ENCODE results near the gene GPHN. TPM values are rescaled to one million over a fixed set of nuclear protein-coding genes. Genes with fewer than 3 reads are reported as not detected.

The GPHN gene
- total RNA-seq, 1 experiment from 2014 or later: 11.3 TPM

DNA sequence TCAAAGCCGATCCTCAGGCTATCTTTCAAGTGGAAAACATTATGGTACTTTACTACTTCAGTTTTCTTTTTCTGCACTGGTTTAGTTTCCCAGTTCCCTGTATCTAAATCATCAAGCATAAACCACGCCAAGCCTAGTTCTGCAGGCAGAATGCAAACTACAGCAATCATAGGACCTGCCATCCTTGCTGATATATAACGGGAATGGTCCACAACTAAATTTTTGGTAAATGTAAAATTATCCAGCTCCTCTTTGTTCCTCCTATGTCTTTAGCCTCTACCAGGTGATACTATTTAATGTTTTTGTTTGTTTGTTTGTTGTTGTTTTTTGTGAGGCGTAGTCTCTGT, 714.0 kb downstream of the GPHN start:
- Mint-ChIP-seq H3K27ac (ENCODE audit: unreplicated experiment) (no peak overlapping the region), H3K27me3 (ENCODE audit: insufficient read depth, unreplicated experiment) (no peaks in the 10 kb centered on the region), H3K36me3 (ENCODE audit: insufficient read depth, unreplicated experiment) (no peaks in the 10 kb centered on the region), H3K4me3 (ENCODE audit: unreplicated experiment) (no peak overlapping the region), H3K9me3 (ENCODE audit: unreplicated experiment) (no peaks in the 10 kb centered on the region), H3K4me1 (ENCODE audit: low read depth, unreplicated experiment) (no peaks in the 10 kb centered on the region)
- H3K27me3 ChIP-seq (replicated peaks; ENCODE audit: control insufficient read depth, insufficient read depth, low read length): no peaks in the 10 kb centered on the region; the same call in 1 of the 2 replicates
- ChIA-PET CTCF (no interaction called here), POLR2A (no interaction called here)
- no peaks in the 10 kb centered on the region for H3K9me3 ChIP-seq
- TF ChIP-seq, protein P1, sequence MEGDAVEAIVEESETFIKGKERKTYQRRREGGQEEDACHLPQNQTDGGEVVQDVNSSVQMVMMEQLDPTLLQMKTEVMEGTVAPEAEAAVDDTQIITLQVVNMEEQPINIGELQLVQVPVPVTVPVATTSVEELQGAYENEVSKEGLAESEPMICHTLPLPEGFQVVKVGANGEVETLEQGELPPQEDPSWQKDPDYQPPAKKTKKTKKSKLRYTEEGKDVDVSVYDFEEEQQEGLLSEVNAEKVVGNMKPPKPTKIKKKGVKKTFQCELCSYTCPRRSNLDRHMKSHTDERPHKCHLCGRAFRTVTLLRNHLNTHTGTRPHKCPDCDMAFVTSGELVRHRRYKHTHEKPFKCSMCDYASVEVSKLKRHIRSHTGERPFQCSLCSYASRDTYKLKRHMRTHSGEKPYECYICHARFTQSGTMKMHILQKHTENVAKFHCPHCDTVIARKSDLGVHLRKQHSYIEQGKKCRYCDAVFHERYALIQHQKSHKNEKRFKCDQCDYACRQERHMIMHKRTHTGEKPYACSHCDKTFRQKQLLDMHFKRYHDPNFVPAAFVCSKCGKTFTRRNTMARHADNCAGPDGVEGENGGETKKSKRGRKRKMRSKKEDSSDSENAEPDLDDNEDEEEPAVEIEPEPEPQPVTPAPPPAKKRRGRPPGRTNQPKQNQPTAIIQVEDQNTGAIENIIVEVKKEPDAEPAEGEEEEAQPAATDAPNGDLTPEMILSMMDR (IDR thresholded peaks at IDR 0.05; ENCODE audit: insufficient read depth in 1 of 2, low read depth in 1 of 2, low read length in 1 of 2, severe bottlenecking in 1 of 2, unreplicated experiment in 1 of 2): no peak
- no peak for DNase-seq
- intact Hi-C loops (cut with micrococcal nuclease; ENCODE audit: unreplicated experiment): no loop called here
- no peak overlapping the region for H3K4me3 ChIP-seq (ENCODE audit: low read depth, low read length)
- H3K4me1 ChIP-seq: peaks cover 8% of the 10 kb centered on the region; the same call in 1 of the 2 replicates
- BruUV-seq (replicated peaks): no TSS peak
- no peaks in the 10 kb centered on the region for H3K36me3 ChIP-seq (ENCODE audit: control insufficient read depth, insufficient read depth, low read length)

DNA sequence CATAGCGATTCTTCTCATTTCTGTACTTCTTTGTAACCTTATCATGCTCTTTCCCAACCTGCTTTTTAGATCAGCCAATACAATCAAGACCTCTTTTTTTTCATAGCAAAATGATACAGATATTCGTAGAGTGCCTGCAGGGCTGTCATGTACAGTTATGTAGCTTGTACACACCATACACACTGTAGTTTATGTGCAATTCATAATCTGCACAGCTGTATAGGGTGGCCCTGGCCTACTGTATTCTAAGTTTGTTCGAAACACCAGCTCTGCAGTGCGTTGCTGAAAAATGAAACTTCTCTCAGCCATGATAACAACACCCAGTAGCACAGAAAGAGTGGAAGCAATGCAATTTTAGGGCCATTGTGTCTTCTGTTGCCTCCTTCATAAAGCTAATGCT, 717.6 kb downstream of the GPHN start:
- H3K36me3 Mint-ChIP-seq (ENCODE audit: insufficient read depth, unreplicated experiment): no peaks in the 10 kb centered on the region
- Histone ChIP-seq H3K9me3 (no peaks in the 10 kb centered on the region), H3K36me3 (ENCODE audit: control insufficient read depth, insufficient read depth, low read length) (no peaks in the 10 kb centered on the region), H3K4me1 (peaks cover 8% of the 10 kb centered on the region; the same call in 1 of the 2 replicates), H3K27me3 (replicated peaks; ENCODE audit: control insufficient read depth, insufficient read depth, low read length) (no peaks in the 10 kb centered on the region), H3K4me3 (ENCODE audit: low read depth, low read length) (no peak overlapping the region)
- no TSS peak for BruUV-seq (replicated peaks)
- TF ChIP-seq, protein P1 (IDR thresholded peaks at IDR 0.05; ENCODE audit: insufficient read depth in 1 of 2, low read depth in 1 of 2, low read length in 1 of 2, severe bottlenecking in 1 of 2, unreplicated experiment in 1 of 2): no peak
- ChIA-PET CTCF (no interaction called here), POLR2A (no interaction called here)
- intact Hi-C loops (cut with micrococcal nuclease; ENCODE audit: unreplicated experiment): no loop called here
- no peak overlapping the region for H3K4me3 Mint-ChIP-seq (ENCODE audit: unreplicated experiment)
- H3K9me3 Mint-ChIP-seq (ENCODE audit: unreplicated experiment): no peaks in the 10 kb centered on the region
- no peak for DNase-seq
- H3K4me1 Mint-ChIP-seq (ENCODE audit: low read depth, unreplicated experiment): no peaks in the 10 kb centered on the region
- H3K27me3 Mint-ChIP-seq (ENCODE audit: insufficient read depth, unreplicated experiment): no peaks in the 10 kb centered on the region
- no peak overlapping the region for H3K27ac Mint-ChIP-seq (ENCODE audit: unreplicated experiment)

DNA sequence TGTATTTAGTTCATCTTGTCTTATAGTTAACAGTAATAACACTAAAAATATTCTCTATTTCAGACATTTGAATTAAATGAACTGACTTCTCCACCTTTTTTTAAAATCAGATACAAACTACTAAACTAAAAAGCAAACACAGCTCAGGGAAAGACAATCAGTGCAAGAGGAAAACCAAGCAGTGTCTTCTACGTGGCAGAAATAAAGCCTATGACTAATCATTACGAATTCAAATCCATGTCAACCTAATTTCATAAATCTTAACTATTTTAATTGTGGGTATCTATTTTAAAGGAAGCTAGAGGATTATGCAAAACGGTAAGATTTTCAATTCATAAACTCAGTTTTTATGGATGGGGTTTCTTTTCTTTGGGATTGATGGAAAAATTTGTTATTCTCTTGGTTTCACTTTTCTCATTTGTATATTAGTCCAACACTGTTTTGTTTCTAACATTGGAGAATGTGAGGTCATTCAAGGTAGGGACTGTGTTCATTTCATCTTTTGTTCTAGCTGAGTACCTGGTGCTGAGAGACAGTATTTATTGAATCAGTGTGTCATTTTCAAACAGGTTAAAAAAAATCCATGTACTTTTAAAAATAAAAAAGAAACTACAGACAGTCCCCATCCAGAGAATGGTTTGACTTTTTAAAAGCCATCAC, 720.5 kb downstream of the GPHN start:
- BruUV-seq (replicated peaks): no TSS peak
- POLR2A ChIA-PET: no interaction called here
- H3K4me1 ChIP-seq: no peaks in the 10 kb centered on the region
- H3K4me3 ChIP-seq (ENCODE audit: low read depth, low read length): no peak overlapping the region
- Mint-ChIP-seq H3K27ac (ENCODE audit: unreplicated experiment) (no peak overlapping the region), H3K27me3 (ENCODE audit: insufficient read depth, unreplicated experiment) (no peaks in the 10 kb centered on the region), H3K4me1 (ENCODE audit: low read depth, unreplicated experiment) (peaks cover 3% of the 10 kb centered on the region), H3K4me3 (ENCODE audit: unreplicated experiment) (no peak overlapping the region), H3K9me3 (ENCODE audit: unreplicated experiment) (no peaks in the 10 kb centered on the region), H3K36me3 (ENCODE audit: insufficient read depth, unreplicated experiment) (no peaks in the 10 kb centered on the region)
- no peaks in the 10 kb centered on the region for H3K36me3 ChIP-seq (ENCODE audit: control insufficient read depth, insufficient read depth, low read length)
- intact Hi-C loops (cut with micrococcal nuclease; ENCODE audit: unreplicated experiment): no loop called here
- CTCF ChIA-PET: no interaction called here
- no peak for DNase-seq
- no peaks in the 10 kb centered on the region for H3K27me3 ChIP-seq (replicated peaks; ENCODE audit: control insufficient read depth, insufficient read depth, low read length)
- TF ChIP-seq, protein P1 (IDR thresholded peaks at IDR 0.05; ENCODE audit: insufficient read depth in 1 of 2, low read depth in 1 of 2, low read length in 1 of 2, severe bottlenecking in 1 of 2, unreplicated experiment in 1 of 2): no peak
- no peaks in the 10 kb centered on the region for H3K9me3 ChIP-seq

Other genes with a start within 250 kb of the GPHN start
- not detected in 2 replicates for gene CCDC196, start 21.8 kb upstream of the GPHN start, total RNA-seq (2022)